ENCODE measurements around the gene SLC7A7. TPM values are rescaled to one million over a fixed set of nuclear protein-coding genes. Genes with fewer than 3 reads are reported as not detected.

SLC7A7 gene
- total and polyA plus RNA-seq, 2 of the 13 experiments (the other 11 are each of a cell fraction or from before 2014, with no cell fraction given) = 0.13 to 0.63 TPM

DNA sequence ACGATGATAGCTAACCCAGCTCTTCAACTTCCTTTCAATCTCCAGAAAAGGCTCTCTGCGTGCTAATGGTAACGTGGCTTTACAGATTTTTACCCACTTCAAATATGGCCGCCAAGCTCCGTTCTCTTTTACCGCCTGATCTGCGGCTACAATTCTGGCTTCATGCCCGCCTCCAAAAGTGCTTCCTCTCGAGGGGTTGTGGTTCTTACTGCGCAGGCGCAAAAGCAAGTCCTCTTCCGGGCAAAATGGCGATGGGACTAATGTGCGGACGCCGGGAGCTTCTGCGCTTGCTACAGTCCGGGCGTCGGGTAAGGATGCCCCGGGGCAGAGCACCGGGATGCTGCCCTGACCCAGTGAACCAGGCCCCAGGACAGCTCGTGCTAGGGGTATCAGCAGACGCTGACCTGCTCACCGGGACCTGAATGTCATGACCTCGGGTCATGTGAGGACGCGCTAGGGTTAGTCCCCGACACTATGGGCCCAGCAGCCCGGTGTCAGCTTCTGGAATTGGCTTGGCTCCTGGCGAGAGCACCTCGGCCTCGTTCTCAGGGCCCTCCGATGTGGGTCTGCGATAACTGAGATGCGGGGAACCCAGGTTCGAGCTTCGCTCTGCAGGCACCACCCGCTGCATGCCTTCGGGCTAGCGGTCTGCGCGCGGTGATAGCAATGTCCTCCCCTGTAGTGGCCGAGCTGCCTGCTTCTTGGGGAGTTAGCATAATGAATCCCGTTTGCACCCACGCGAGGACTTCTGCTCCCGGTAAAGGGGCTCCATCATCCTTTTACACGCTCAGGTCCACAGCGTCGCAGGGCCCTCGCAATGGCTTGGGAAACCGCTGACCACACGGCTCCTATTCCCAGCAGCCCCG is 48.5 kb downstream of the SLC7A7 start, which contains the start of gene OXA1L (continued):
- TF ChIP-seq NR2F6 (IDR thresholded peaks at IDR 0.05) = peak; percentile 79
- peak; percentile 87 for TF ChIP-seq NR2F6 (CRISPR knock-in tag; IDR thresholded peaks at IDR 0.05)
- TF ChIP-seq RBFOX2 (IDR thresholded peaks at IDR 0.05; ENCODE audit: low read depth, low read length) = peak; percentile 92
- no peak for TF ChIP-seq ZNF432 (CRISPR knock-in tag; IDR thresholded peaks at IDR 0.05; ENCODE audit: borderline replicate concordance)
- peak; percentile 83 for TF ChIP-seq ETV5 (CRISPR knock-in tag; IDR thresholded peaks at IDR 0.05; ENCODE audit: borderline replicate concordance)
- peak; percentile 76 for TF ChIP-seq CEBPG (CRISPR knock-in tag; IDR thresholded peaks at IDR 0.05)
- peak; percentile 98 for TF ChIP-seq ZNF44 (CRISPR knock-in tag; IDR thresholded peaks at IDR 0.05)
- peak; percentile 81 for TF ChIP-seq IKZF4 (CRISPR knock-in tag; IDR thresholded peaks at IDR 0.05; ENCODE audit: borderline replicate concordance, low read depth, not compliant biosample characterization)
- TF ChIP-seq KLF6 (CRISPR knock-in tag; IDR thresholded peaks at IDR 0.05) = peak; percentile 97
- no peak for TF ChIP-seq TRIM24 (CRISPR knock-in tag; IDR thresholded peaks at IDR 0.05)
- peak; percentile 94; the same call in 1 of the 2 replicates for TF ChIP-seq NCOA1 (CRISPR knock-in tag; IDR thresholded peaks at IDR 0.05)
- no peak for TF ChIP-seq RAD51 (IDR thresholded peaks at IDR 0.05; ENCODE audit: borderline replicate concordance)
- TF ChIP-seq, protein P1, sequence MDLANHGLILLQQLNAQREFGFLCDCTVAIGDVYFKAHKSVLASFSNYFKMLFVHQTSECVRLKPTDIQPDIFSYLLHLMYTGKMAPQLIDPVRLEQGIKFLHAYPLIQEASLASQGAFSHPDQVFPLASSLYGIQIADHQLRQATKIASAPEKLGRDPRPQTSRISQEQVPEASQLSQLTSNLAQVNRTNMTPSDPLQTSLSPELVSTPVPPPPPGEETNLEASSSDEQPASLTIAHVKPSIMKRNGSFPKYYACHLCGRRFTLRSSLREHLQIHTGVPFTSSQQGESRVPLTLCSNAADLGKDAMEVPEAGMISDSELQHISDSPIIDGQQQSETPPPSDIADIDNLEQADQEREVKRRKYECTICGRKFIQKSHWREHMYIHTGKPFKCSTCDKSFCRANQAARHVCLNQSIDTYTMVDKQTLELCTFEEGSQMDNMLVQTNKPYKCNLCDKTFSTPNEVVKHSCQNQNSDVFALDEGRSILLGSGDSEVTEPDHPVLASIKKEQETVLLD (CRISPR knock-in tag; IDR thresholded peaks at IDR 0.05; ENCODE audit: low read depth) = peak; percentile 82
- TF ChIP-seq SMARCC2 (IDR thresholded peaks at IDR 0.05) = no peak
- TF ChIP-seq, protein P2, sequence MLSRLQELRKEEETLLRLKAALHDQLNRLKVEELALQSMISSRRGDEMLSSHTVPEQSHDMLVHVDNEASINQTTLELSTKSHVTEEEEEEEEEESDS (CRISPR knock-in tag; IDR thresholded peaks at IDR 0.05; ENCODE audit: borderline replicate concordance) = peak; percentile 91; the same call in 1 of the 2 replicates
- TF ChIP-seq JDP2 (CRISPR knock-in tag; IDR thresholded peaks at IDR 0.05; ENCODE audit: borderline replicate concordance) = peak; percentile 10; the same call in 1 of the 2 replicates
- peak; percentile 89; the same call in 1 of the 2 replicates for TF ChIP-seq ZSCAN30 (CRISPR knock-in tag; IDR thresholded peaks at IDR 0.05)
- peak; percentile 94 for TF ChIP-seq ZNF446 (CRISPR knock-in tag; IDR thresholded peaks at IDR 0.05)
- TF ChIP-seq, protein P3, sequence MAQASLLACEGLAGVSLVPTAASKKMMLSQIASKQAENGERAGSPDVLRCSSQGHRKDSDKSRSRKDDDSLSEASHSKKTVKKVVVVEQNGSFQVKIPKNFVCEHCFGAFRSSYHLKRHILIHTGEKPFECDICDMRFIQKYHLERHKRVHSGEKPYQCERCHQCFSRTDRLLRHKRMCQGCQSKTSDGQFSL (CRISPR knock-in tag; IDR thresholded peaks at IDR 0.05) = no peak
- TF ChIP-seq ZNF282 (IDR thresholded peaks at IDR 0.05; ENCODE audit: partially characterized antibody) = no peak
- TF ChIP-seq, protein P4, sequence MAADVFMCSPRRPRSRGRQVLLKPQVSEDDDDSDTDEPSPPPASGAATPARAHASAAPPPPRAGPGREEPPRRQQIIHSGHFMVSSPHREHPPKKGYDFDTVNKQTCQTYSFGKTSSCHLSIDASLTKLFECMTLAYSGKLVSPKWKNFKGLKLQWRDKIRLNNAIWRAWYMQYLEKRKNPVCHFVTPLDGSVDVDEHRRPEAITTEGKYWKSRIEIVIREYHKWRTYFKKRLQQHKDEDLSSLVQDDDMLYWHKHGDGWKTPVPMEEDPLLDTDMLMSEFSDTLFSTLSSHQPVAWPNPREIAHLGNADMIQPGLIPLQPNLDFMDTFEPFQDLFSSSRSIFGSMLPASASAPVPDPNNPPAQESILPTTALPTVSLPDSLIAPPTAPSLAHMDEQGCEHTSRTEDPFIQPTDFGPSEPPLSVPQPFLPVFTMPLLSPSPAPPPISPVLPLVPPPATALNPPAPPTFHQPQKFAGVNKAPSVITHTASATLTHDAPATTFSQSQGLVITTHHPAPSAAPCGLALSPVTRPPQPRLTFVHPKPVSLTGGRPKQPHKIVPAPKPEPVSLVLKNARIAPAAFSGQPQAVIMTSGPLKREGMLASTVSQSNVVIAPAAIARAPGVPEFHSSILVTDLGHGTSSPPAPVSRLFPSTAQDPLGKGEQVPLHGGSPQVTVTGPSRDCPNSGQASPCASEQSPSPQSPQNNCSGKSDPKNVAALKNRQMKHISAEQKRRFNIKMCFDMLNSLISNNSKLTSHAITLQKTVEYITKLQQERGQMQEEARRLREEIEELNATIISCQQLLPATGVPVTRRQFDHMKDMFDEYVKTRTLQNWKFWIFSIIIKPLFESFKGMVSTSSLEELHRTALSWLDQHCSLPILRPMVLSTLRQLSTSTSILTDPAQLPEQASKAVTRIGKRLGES (CRISPR knock-in tag; IDR thresholded peaks at IDR 0.05; ENCODE audit: borderline replicate concordance) = peak; percentile 79; the same call in 1 of the 2 replicates
- TF ChIP-seq TCF7 (IDR thresholded peaks at IDR 0.05; ENCODE audit: low read depth) = no peak
- peak; percentile 97 for TF ChIP-seq ZNF225 (CRISPR knock-in tag; IDR thresholded peaks at IDR 0.05)
- TF ChIP-seq CCDC6 (CRISPR knock-in tag; IDR thresholded peaks at IDR 0.05) = peak; percentile 90
- TF ChIP-seq FOXC1 (CRISPR knock-in tag; IDR thresholded peaks at IDR 0.05; ENCODE audit: borderline replicate concordance) = peak; percentile 98; the same call in 1 of the 2 replicates
- TF ChIP-seq, protein P5, sequence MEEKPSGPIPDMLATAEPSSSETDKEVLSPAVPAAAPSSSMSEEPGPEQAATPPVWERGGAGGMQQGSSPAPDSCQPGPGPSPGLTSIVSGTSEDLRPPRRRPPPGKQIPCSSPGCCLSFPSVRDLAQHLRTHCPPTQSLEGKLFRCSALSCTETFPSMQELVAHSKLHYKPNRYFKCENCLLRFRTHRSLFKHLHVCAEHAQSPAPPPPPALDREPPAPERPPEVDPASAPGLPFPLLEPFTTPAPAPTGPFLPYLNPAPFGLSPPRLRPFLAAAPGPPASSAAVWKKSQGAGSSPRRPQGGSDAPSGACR (CRISPR knock-in tag; IDR thresholded peaks at IDR 0.05) = peak; percentile 99

All from HepG2 (cell line).